Putamen (tissue), 1 donor: ENCODE data around the gene CNOT8.
"Not testable (repeated sequence)": the region's sequence is repeated elsewhere in the genome, so short reads cannot be mapped to it uniquely, and the experiment has no call there.

Experiments
- DNase-seq: peaks from one replicate; pipeline ENCODE4 v3.0.0-alpha.2; 2016; ENCODE audit warnings: low spot score

CNOT8 gene

GRCh38 chr5:154835701-154836052 lies 22.8 kb upstream of the CNOT8 start:
- not testable (repeated sequence) for DNase-seq

- DNase-seq = no peak
Observed at GRCh38 chr5:154836225-154836624, 22.2 kb upstream of the CNOT8 start.

- no peak for DNase-seq
Observed at GRCh38 chr5:154837009-154837901, 21.2 kb upstream of the CNOT8 start.

- no peak for DNase-seq
Observed at GRCh38 chr5:154840435-154841272, 17.8 kb upstream of the CNOT8 start.

- DNase-seq = no peak
Observed at GRCh38 chr5:154841273-154841661, 17.2 kb upstream of the CNOT8 start.

- DNase-seq = no peak
Observed at GRCh38 chr5:154842689-154843530, 15.5 kb upstream of the CNOT8 start.

GRCh38 chr5:154844809-154845208 lies 13.6 kb upstream of the CNOT8 start:
- DNase-seq = no peak

GRCh38 chr5:154849264-154849785 lies 9.1 kb upstream of the CNOT8 start:
- DNase-seq = peak; percentile 13

GRCh38 chr5:154849791-154850201 lies 8.6 kb upstream of the CNOT8 start:
- DNase-seq = peak; percentile 25

- DNase-seq = peak; percentile 89
Observed at GRCh38 chr5:154850255-154851062, 8.0 kb upstream of the CNOT8 start, which contains the start of gene FAXDC2. TSS of gene FAXDC2 (minus strand) at chr5:154850603. CDS start at chr5:154838178, 12,425 bp downstream.

GRCh38 chr5:154851351-154851750 lies 7.1 kb upstream of the CNOT8 start:
- no peak for DNase-seq

- DNase-seq = peak; percentile 93
Observed at GRCh38 chr5:154857530-154858296, 714 bp upstream of the CNOT8 start.

GRCh38 chr5:154858972-154859871 lies 795 bp downstream of the CNOT8 start:
- DNase-seq = no peak

GRCh38 chr5:154860123-154860522 lies 1.7 kb downstream of the CNOT8 start:
- no peak for DNase-seq

- no peak for DNase-seq
Observed at GRCh38 chr5:154860765-154861164, 2.3 kb downstream of the CNOT8 start.

GRCh38 chr5:154861946-154862345 lies 3.5 kb downstream of the CNOT8 start:
- no peak for DNase-seq

- no peak for DNase-seq
Observed at GRCh38 chr5:154862766-154863165, 4.3 kb downstream of the CNOT8 start.

- DNase-seq = no peak
Observed at GRCh38 chr5:154863291-154864080, 5.1 kb downstream of the CNOT8 start.
